K562 (cell line): ENCODE data around the gene TMBIM4. TPM values are rescaled to one million over a fixed set of nuclear protein-coding genes. Genes with fewer than 3 reads are reported as not detected.

Experiments used
- ATAC-seq: fragments of 200-7000 bp; cut with Tn5 transposase; 3 replicates; pipeline ENCODE4 v1.9.1; 2020; ENCODE audit warnings: moderate library complexity
- BruUV-seq: library from RNA; stranded (reverse); fragments of 400-500 nt; replicated peaks from 2 replicates; lab custom pipeline; 2021; lab: Mats Ljungman, UMichigan
- CTCF ChIA-PET: fragments of 300-600 bp; formaldehyde crosslinking; extraction: SDS; loops from one replicate; lab custom pipeline; 2021; ENCODE audit warnings: low intra/inter-chr PET ratio; lab: Yijun Ruan, JAX
- POLR2A ChIA-PET: fragments of 300-600, 350-650 bp; sonication (Branson Sonifier 250); formaldehyde crosslinking; extraction: SDS; loops from one replicate; lab custom pipeline; 2021; ENCODE audit warnings: antibody characterized with exemption, inconsistent platforms; lab: Yijun Ruan, JAX
- DNase-seq, 4 experiments: peaks; one replicate each; pipeline versions ENCODE4 v3.0.0 to v3.0.0-alpha.2; 2011 to 2018; ENCODE audit warnings: low spot score in 3 of 4, mixed read lengths in 3 of 4; ENCODE audit errors: extremely low read depth in 1 of 4
- FAIRE-seq: peaks from 2 replicates; lab custom pipeline; 2011; peaks lifted over from hg19 to GRCh38; lab: Jason Lieb, UNC
- H2AFZ ChIP-seq: 2 replicates; pipeline ENCODE4 v1.6.0; 2011; ENCODE audit warnings: low read depth, low read length, control low read depth, inconsistent platforms
- H3K27ac ChIP-seq: fragments of 200-600 bp; 3 replicates; pipeline ENCODE4 v1.8.0; 2011; ENCODE audit warnings: low read depth, mild to moderate bottlenecking, control low read depth, inconsistent platforms, low read length, moderate library complexity, mixed read lengths; ENCODE audit errors: extremely low read depth
- H3K27me3 ChIP-seq, 2 experiments: fragments of 300-600 bp in 1 of 2; 2 replicates in 1 of 2; 3 replicates in 1 of 2; pipeline versions ENCODE4 v1.6.0 to v1.8.0; 2011; ENCODE audit warnings: inconsistent platforms in 2 of 2, low read length in 2 of 2, mild to moderate bottlenecking in 1 of 2, mixed read lengths in 1 of 2, moderate library complexity in 1 of 2; ENCODE audit not compliant: control insufficient read depth in 2 of 2, insufficient read depth in 2 of 2
- H3K36me3 ChIP-seq: fragments of 300-600 bp; 3 replicates; pipeline ENCODE4 v1.8.0; 2011; ENCODE audit warnings: mild to moderate bottlenecking, low read length, inconsistent platforms; ENCODE audit not compliant: control insufficient read depth, insufficient read depth
- H3K4me1 ChIP-seq, 2 experiments: fragments of 200-600 bp in 1 of 2; replicated peaks in 1 of 2; 2 replicates in 1 of 2; 3 replicates in 1 of 2; pipeline versions ENCODE4 v1.5.1 to v1.8.0; 2011; ENCODE audit warnings: inconsistent platforms in 2 of 2, low read length in 2 of 2, mild to moderate bottlenecking in 1 of 2, mixed read lengths in 1 of 2, moderate library complexity in 1 of 2; ENCODE audit not compliant: control insufficient read depth in 2 of 2, insufficient read depth in 2 of 2
- H3K4me2 ChIP-seq: 2 replicates; pipeline ENCODE4 v1.6.1; 2011; ENCODE audit warnings: low read length, control low read depth, inconsistent platforms, mixed read lengths; ENCODE audit not compliant: insufficient read depth
- H3K4me3 ChIP-seq: fragments of 200-600 bp; sonication (generic), shearing (Covaris generic); 2 replicates; pipeline ENCODE4 v1.5.1; 2016; ENCODE audit warnings: control low read depth, inconsistent platforms
- H3K79me2 ChIP-seq: fragments of 200-600 bp; 3 replicates; pipeline ENCODE4 v1.8.0; 2011; ENCODE audit warnings: low read length, inconsistent platforms; ENCODE audit not compliant: control insufficient read depth, insufficient read depth
- H3K9ac ChIP-seq, 2 experiments: 2 replicates each; pipeline versions ENCODE4 v1.6.0 to v1.6.1; 2011; ENCODE audit warnings: low read depth in 2 of 2, low read length in 2 of 2, control low read depth in 1 of 2, inconsistent platforms in 1 of 2, mild to moderate bottlenecking in 1 of 2, mixed read lengths in 1 of 2; ENCODE audit not compliant: insufficient read depth in 1 of 2
- H3K9me1 ChIP-seq: one replicate; pipeline ENCODE4 v1.6.0; 2011; ENCODE audit warnings: inconsistent platforms, mild to moderate bottlenecking, low read length, moderate library complexity; ENCODE audit not compliant: control insufficient read depth, insufficient read depth
- H3K9me3 ChIP-seq: replicated peaks from 2 replicates; pipeline ENCODE4 v1.5.1; 2011; ENCODE audit warnings: low read depth, low read length, inconsistent platforms; ENCODE audit not compliant: control insufficient read depth, insufficient read depth
- H4K20me1 ChIP-seq: replicated peaks from 2 replicates; pipeline ENCODE4 v1.6.1; 2011; ENCODE audit warnings: low read length, inconsistent platforms, mixed read lengths; ENCODE audit not compliant: control insufficient read depth, insufficient read depth
- BRD9 ChIP-seq: fragments of 450-650 bp; IDR thresholded peaks from 2 replicates; pipeline ENCODE4 v1.6.1; 2018; ENCODE audit warnings: low read depth; ENCODE audit not compliant: partially characterized antibody
- CEBPB ChIP-seq: fragments of 450-650 bp; IDR thresholded peaks from 2 replicates; pipeline ENCODE4 v1.6.1; 2016; ENCODE audit warnings: missing genetic modification characterization, missing compliant biosample characterization
- CTCF ChIP-seq, 3 experiments: IDR thresholded peaks in 2 of 3; conservative IDR thresholded peaks in 1 of 3; 2 replicates each; pipeline ENCODE4 v1.5.1; 2011 to 2012; ENCODE audit warnings: low read length in 3 of 3, mild to moderate bottlenecking in 3 of 3, control low read depth in 2 of 3, improper control_type of control experiment in 1 of 3, inconsistent platforms in 1 of 3, low read depth in 1 of 3, mixed read lengths in 1 of 3, moderate library complexity in 1 of 3; ENCODE audit not compliant: insufficient read depth in 2 of 3
- ETV1 ChIP-seq: fragments of 450-650 bp; conservative IDR thresholded peaks from 2 replicates; pipeline ENCODE4 v1.6.1; 2016; ENCODE audit warnings: missing genetic modification characterization, control low read depth, low read depth, missing compliant biosample characterization
- FOS ChIP-seq: IDR thresholded peaks from 3 replicates; pipeline ENCODE4 v1.6.1; 2011; ENCODE audit not compliant: insufficient read length; ENCODE audit errors: extremely low read depth
- RAD21 ChIP-seq, 2 experiments: fragments of 250-450 bp in 1 of 2; fragments of 450-650 bp in 1 of 2; sonication (Bioruptor Pico) in 1 of 2; formaldehyde crosslinking in 1 of 2; IDR thresholded peaks in 1 of 2; conservative IDR thresholded peaks in 1 of 2; 2 replicates each; pipeline versions ENCODE4 v1.4.0 to v1.8.0; 2020 to 2022; ENCODE audit warnings: mild to moderate bottlenecking in 2 of 2, moderate library complexity in 1 of 2
- SUPT5H ChIP-seq: fragments of 450-650 bp; IDR thresholded peaks from 2 replicates; pipeline ENCODE4 v1.6.1; 2016
- TEAD1 ChIP-seq, 2 experiments: fragments of 450-650 bp in 1 of 2; sonication (generic) in 1 of 2; formaldehyde crosslinking; IDR thresholded peaks; 2 replicates each; pipeline versions ENCODE4 v1.4.0 to v1.8.0; 2020 to 2022; ENCODE audit warnings: mild to moderate bottlenecking in 2 of 2, missing genetic modification reagents in 1 of 2
- TEAD2 ChIP-seq: fragments of 450-650 bp; IDR thresholded peaks from 2 replicates; pipeline ENCODE4 v1.6.1; 2016; ENCODE audit warnings: missing genetic modification characterization, control low read depth, missing compliant biosample characterization
- TEAD4 ChIP-seq, 2 experiments: sonication (generic) in 1 of 2; formaldehyde crosslinking in 1 of 2; IDR thresholded peaks; 2 replicates each; pipeline versions ENCODE4 v1.6.1 to v1.8.0; 2012 to 2022; ENCODE audit warnings: borderline replicate concordance in 1 of 2, inconsistent platforms in 1 of 2, low read length in 1 of 2, mild to moderate bottlenecking in 1 of 2, missing genetic modification reagents in 1 of 2
- ZBTB17 ChIP-seq: fragments of 450-650 bp; formaldehyde crosslinking; IDR thresholded peaks from 2 replicates; pipeline ENCODE4 v1.4.0; 2020; ENCODE audit warnings: mild to moderate bottlenecking
- ZC3H11A ChIP-seq: IDR thresholded peaks from 2 replicates; pipeline ENCODE4 v1.6.1; 2012; ENCODE audit warnings: low read depth, low read length, improper control_type of control experiment
- WGBS: fragments of 100-300 bp; shearing (Covaris generic); methylation state at CpG from one replicate; pipeline ENCODE4 v1.1.6; 2016; ENCODE audit warnings: low coverage, mixed read lengths; ENCODE audit not compliant: insufficient coverage; ENCODE audit errors: missing lambda C conversion rate; 5-methylcytosine and 5-hydroxymethylcytosine counted together
- in situ Hi-C: fragments of 300-500 bp; cut with MboI; formaldehyde crosslinking; loops from 4 replicates; pipeline ENCODE4 v1.15.0; 2018; ENCODE audit warnings: inconsistent platforms, mixed read lengths
- intact Hi-C: fragments of 100-400 bp; cut with micrococcal nuclease; formaldehyde crosslinking; loops from 2 replicates; pipeline ENCODE4 v1.14.2; 2022
- polyA plus RNA-seq, 8 experiments: library from polyadenylated mRNA; depleted of rRNA in 4 of 8; stranded (reverse) in 5 of 8; unstranded in 3 of 8; fragments of >200 nt; fragmentation: Nextera tagmentation in 2 of 8; fragmentation: Illumina TruSeq in 1 of 8; extraction: Ambion mirVana in 2 of 8; extraction: Trizol in 1 of 8; gene quantifications; 2 replicates each; pipeline versions ENCODE4 v1.2.1 to v1.2.3, GENCODE V29; 2011 to 2014; ENCODE audit warnings: inconsistent platforms in 1 of 8, missing spikeins in 1 of 8
- total RNA-seq, 7 experiments: library from RNA; depleted of rRNA in 6 of 7; stranded (reverse); fragments of >200 nt in 6 of 7; fragmentation: Illumina TruSeq in 2 of 7; extraction: Trizol in 2 of 7; gene quantifications; 2 replicates each; pipeline versions ENCODE4 v1.2.1 to v1.2.3, GENCODE V29; 2011 to 2021; ENCODE audit warnings: low replicate concordance in 1 of 7
- TF ChIP-seq, protein P1 (sequence below): fragments of 450-650 bp; IDR thresholded peaks from 2 replicates; pipeline ENCODE4 v1.6.1; 2014; ENCODE audit warnings: low read depth, mild to moderate bottlenecking, moderate library complexity, borderline replicate concordance

TMBIM4 gene
- total and polyA plus RNA-seq, 9 of the 15 experiments (the other 6 are each of a cell fraction or from before 2014, with no cell fraction given), result 18.6 to 272 (median 50.0) TPM

DNA sequence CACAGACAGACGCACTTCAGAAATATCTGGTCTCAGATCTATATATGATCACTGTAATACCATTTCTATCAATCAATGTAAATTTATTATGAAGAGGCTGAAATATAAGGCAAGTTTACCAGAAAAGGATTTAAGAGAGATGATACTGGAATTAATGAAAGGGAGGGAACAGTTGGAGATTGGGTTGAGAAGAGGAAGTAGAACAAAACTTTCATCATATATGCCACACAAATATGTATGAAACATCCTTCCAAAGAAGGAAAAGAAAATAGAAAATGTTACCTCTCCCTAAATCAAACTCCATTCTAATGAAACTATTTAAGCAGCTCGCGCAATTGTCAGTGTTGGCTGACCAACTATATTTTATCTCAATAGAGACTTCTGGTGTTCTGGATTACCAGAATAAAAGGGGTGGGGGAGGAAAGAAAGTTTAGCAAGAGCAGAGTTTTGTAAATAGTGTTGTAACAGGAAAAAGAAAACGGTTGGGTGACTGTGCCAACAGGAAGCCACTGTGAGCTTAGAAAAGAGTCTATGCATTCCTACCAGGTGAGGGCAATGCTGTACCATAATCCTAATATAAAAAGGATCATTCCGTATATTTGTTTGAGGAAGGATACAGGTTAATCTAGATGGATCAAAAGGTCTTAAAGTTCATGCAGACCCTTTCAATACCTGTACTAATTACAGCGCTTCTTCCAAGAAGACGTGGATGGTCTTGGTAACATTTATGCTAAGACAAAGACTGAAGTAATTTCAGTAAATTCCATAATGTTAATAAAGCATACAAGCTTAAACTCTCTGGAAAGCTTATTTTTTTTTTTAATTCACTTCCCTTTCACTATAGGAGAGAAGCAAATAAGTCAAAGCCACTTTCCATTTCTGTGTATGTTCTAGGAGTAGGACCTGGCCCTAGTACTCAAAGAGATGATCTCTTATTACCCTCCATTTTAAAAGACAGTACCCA is 24.7 kb downstream of the TMBIM4 start:
- in situ Hi-C loops (no loop called here), intact Hi-C loops (loop anchor here (1.0 to 2.0 kb wide), 2 partner anchors 122 to 264 kb away; no protein-coding TSS in a partner anchor)
- ChIA-PET POLR2A (interaction anchor here (1.0 kb wide), 2 partner anchors 13 to 14 kb away, joined by 5 to 9 read pairs; partner anchors contain the start of gene LLPH), CTCF (interaction anchor here (0.7 kb wide), 1 partner anchor 265 kb away, joined by 3 read pairs; no protein-coding TSS in a partner anchor)
- H3K9ac ChIP-seq, result no peak overlapping the region
- H3K27me3 ChIP-seq, result no peaks in the 10 kb centered on the region
- ATAC-seq (peak; percentile 60), FAIRE-seq (peak; percentile 62), DNase-seq (peak in 2 of 4 experiments; percentile 15 to 31)
- H3K4me3 ChIP-seq, result no peak overlapping the region
- H2AFZ ChIP-seq, result no peak overlapping the region
- no peaks in the 10 kb centered on the region for H3K9me1 ChIP-seq
- H3K79me2 ChIP-seq, result no peaks in the 10 kb centered on the region
- no TSS peak for BruUV-seq
- no peak overlapping the region for H3K27ac ChIP-seq
- H4K20me1 ChIP-seq, result no peaks in the 10 kb centered on the region
- TF ChIP-seq SUPT5H (no peak), CTCF (IDR thresholded peaks at IDR 0.05 in 2 of 3, conservative IDR thresholded peaks at IDR 0.05 in 1 of 3; ENCODE audit: insufficient read depth in 2 of 3, low read depth in 1 of 3, low read length in 3 of 3) (peak in 2 of 3 experiments; percentile 44 to 62; a peak in 3 of 6 replicates), TEAD2 (tag) (peak; percentile 91), TEAD4 (IDR thresholded peaks at IDR 0.05; ENCODE audit: low read length) (peak; percentile 90), TEAD4 (CRISPR knock-in tag; IDR thresholded peaks at IDR 0.05; ENCODE audit: borderline replicate concordance) (no peak), ETV1 (peak; percentile 42; the same call in 1 of the 2 replicates), CEBPB (tag) (peak; percentile 21; the same call in 1 of the 2 replicates), FOS (no peak), ZC3H11A (no peak), ZBTB17 (CRISPR knock-in tag) (no peak), RAD21 (CRISPR knock-in tag; conservative IDR thresholded peaks at IDR 0.05 in 1 of 2, IDR thresholded peaks at IDR 0.05 in 1 of 2) (peak in 1 of 2 experiments; percentile 65; a peak in 3 of 4 replicates), BRD9 (no peak), TEAD1 (CRISPR knock-in tag; IDR thresholded peaks at IDR 0.05) (peak; percentile 98)
- TF ChIP-seq, protein P1, sequence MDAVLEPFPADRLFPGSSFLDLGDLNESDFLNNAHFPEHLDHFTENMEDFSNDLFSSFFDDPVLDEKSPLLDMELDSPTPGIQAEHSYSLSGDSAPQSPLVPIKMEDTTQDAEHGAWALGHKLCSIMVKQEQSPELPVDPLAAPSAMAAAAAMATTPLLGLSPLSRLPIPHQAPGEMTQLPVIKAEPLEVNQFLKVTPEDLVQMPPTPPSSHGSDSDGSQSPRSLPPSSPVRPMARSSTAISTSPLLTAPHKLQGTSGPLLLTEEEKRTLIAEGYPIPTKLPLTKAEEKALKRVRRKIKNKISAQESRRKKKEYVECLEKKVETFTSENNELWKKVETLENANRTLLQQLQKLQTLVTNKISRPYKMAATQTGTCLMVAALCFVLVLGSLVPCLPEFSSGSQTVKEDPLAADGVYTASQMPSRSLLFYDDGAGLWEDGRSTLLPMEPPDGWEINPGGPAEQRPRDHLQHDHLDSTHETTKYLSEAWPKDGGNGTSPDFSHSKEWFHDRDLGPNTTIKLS, result no peak
- TF ChIP-seq, all 486 proteins: peak for 7
- H3K9me3 ChIP-seq, result peaks cover 13% of the 10 kb centered on the region
- peaks cover 0 to 7% of the 10 kb centered on the region in 2 experiments; a peak in 2 of 5 replicates for H3K4me1 ChIP-seq
- WGBS, result 75% methylated on average over 7 of the region's 7 CpGs
- peaks cover 11% of the 10 kb centered on the region; the same call in 2 of the 3 replicates for H3K36me3 ChIP-seq
- no peak overlapping the region for H3K4me2 ChIP-seq
